ENCODE measurements around the gene GRAMD1A. TPM values are rescaled to one million over a fixed set of nuclear protein-coding genes. Genes with fewer than 3 reads are reported as not detected.

Gene GRAMD1A
- total and polyA plus RNA-seq, 4 experiments from 2014 or later: 16.3 to 221 (median 130) TPM

DNA sequence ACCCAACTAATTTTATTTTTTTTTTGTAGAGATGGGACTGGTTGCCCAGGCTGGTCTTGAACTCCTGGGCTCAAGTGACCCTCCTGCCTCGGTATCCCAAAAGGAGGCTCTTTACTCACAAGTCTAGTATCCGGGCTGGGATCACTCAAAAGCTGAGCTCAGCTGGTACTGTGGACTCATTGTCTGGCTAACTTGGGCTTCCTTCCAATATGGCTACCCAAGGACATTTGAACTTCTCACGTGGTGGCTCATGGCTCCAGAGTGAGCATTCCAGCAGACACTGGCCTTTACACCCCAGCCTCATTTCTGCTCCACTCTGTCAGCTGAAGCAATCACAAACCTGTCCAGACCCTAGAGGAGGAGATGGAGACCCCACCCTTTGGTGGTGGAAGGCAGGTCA lies 70.3 kb downstream of the GRAMD1A start:
- Mint-ChIP-seq H3K4me1 (peaks cover 4 to 10% (median 6%) of the 10 kb centered on the region in 4 donors), H3K27ac (no peak overlapping the region), H3K36me3 (peaks cover 0 to 4% of the 10 kb centered on the region in 2 donors), H3K4me3 (no peak overlapping the region), H3K27me3 (peaks cover 2 to 3% of the 10 kb centered on the region in 2 donors), H3K9me3 (peaks cover 0 to 9% (median 5%) of the 10 kb centered on the region in 8 donors)
- Histone ChIP-seq H3K4me1 (ENCODE audit: insufficient read depth, low read length) (peaks cover 6% of the 10 kb centered on the region), H3K36me3 (ENCODE audit: insufficient read depth, low read length) (no peaks in the 10 kb centered on the region), H3K4me3 (ENCODE audit: low read length in 2 of 2) (no peak overlapping the region), H3K9me3 (ENCODE audit: control insufficient read depth in 1 of 2, low read length in 2 of 2) (peaks cover 0 to 3% of the 10 kb centered on the region in 2 donors), H3K27me3 (ENCODE audit: insufficient read depth, low read length) (no peaks in the 10 kb centered on the region), H3K27ac (ENCODE audit: low read depth, low read length) (no peak overlapping the region)
- CTCF ChIA-PET (ENCODE audit: partially characterized antibody): interaction anchor here (1.0 to 2.1 kb wide), 5 partner anchors 22 to 282 kb away, joined by 3 to 5 read pairs (median 4); no protein-coding TSS in a partner anchor
- intact Hi-C loops (cut with micrococcal nuclease): no loop called here
- POLR2A ChIA-PET (ENCODE audit: partially characterized antibody): no interaction called here
- DNase-seq: no peak

GRCh38 chr19:35073516-35073915 lies 73.4 kb downstream of the GRAMD1A start:
- Mint-ChIP-seq H3K27me3 (peaks cover 6% of the 10 kb centered on the region in 2 donors), H3K4me3 (no peak overlapping the region), H3K36me3 (peaks cover 0 to 4% of the 10 kb centered on the region in 2 donors), H3K9me3 (peaks cover 0 to 9% (median 5%) of the 10 kb centered on the region in 8 donors), H3K4me1 (peaks cover 0 to 1% (median 0%) of the 10 kb centered on the region in 4 donors), H3K27ac (no peak overlapping the region)
- Histone ChIP-seq H3K27ac (ENCODE audit: low read depth, low read length) (no peak overlapping the region), H3K4me3 (ENCODE audit: low read length in 2 of 2) (no peak overlapping the region), H3K36me3 (ENCODE audit: insufficient read depth, low read length) (no peaks in the 10 kb centered on the region), H3K9me3 (ENCODE audit: control insufficient read depth in 1 of 2, low read length in 2 of 2) (peaks cover 0 to 3% of the 10 kb centered on the region in 2 donors), H3K4me1 (ENCODE audit: insufficient read depth, low read length) (no peaks in the 10 kb centered on the region), H3K27me3 (ENCODE audit: insufficient read depth, low read length) (no peaks in the 10 kb centered on the region)
- DNase-seq: no peak
- CTCF ChIA-PET (ENCODE audit: partially characterized antibody): no interaction called here
- intact Hi-C loops (cut with micrococcal nuclease): no loop called here
- POLR2A ChIA-PET (ENCODE audit: partially characterized antibody): no interaction called here

DNA sequence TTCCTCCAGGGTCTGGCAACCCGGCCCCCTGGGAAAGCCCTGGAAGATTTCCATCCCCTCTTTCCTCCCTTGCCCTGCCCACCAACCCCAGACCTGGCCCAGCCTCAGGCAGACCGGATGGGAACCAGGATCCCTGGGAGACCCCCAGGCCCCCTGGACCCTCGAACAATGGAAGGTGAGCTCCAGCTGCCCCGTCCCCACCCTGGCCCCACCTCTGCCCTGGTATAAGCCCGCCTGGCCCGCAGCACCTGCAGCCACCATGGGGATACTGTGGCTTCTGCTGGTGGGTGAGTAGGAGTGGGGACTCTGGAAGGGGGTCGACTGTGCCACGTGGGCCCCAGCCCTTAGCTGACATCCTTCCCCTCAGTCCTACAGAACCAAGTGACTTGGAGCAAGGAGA lies 73.8 kb downstream of the GRAMD1A start:
- peaks cover 0 to 4% of the 10 kb centered on the region in 2 donors for H3K36me3 Mint-ChIP-seq
- peaks cover 0 to 9% (median 5%) of the 10 kb centered on the region in 8 donors for H3K9me3 Mint-ChIP-seq
- CTCF ChIA-PET (ENCODE audit: partially characterized antibody): no interaction called here
- intact Hi-C loops (cut with micrococcal nuclease): no loop called here
- no peak for DNase-seq
- peaks cover 6% of the 10 kb centered on the region in 2 donors for H3K27me3 Mint-ChIP-seq
- Histone ChIP-seq H3K27ac (ENCODE audit: low read depth, low read length) (no peak overlapping the region), H3K9me3 (ENCODE audit: control insufficient read depth in 1 of 2, low read length in 2 of 2) (peaks cover 0 to 3% of the 10 kb centered on the region in 2 donors), H3K4me1 (ENCODE audit: insufficient read depth, low read length) (no peaks in the 10 kb centered on the region), H3K27me3 (ENCODE audit: insufficient read depth, low read length) (no peaks in the 10 kb centered on the region), H3K36me3 (ENCODE audit: insufficient read depth, low read length) (no peaks in the 10 kb centered on the region), H3K4me3 (ENCODE audit: low read length in 2 of 2) (no peak overlapping the region)
- no peak overlapping the region for H3K27ac Mint-ChIP-seq
- POLR2A ChIA-PET (ENCODE audit: partially characterized antibody): no interaction called here
- H3K4me3 Mint-ChIP-seq: no peak overlapping the region
- peaks cover 0 to 2% (median under 1%) of the 10 kb centered on the region in 4 donors for H3K4me1 Mint-ChIP-seq

- H3K27me3 Mint-ChIP-seq: peaks cover 6% of the 10 kb centered on the region in 2 donors
- Histone ChIP-seq H3K4me3 (ENCODE audit: low read length in 2 of 2) (no peak overlapping the region), H3K4me1 (ENCODE audit: insufficient read depth, low read length) (no peaks in the 10 kb centered on the region), H3K9me3 (ENCODE audit: control insufficient read depth in 1 of 2, low read length in 2 of 2) (peaks cover 0 to 3% of the 10 kb centered on the region in 2 donors), H3K27ac (ENCODE audit: low read depth, low read length) (no peak overlapping the region), H3K27me3 (ENCODE audit: insufficient read depth, low read length) (no peaks in the 10 kb centered on the region), H3K36me3 (ENCODE audit: insufficient read depth, low read length) (no peaks in the 10 kb centered on the region)
- intact Hi-C loops (cut with micrococcal nuclease): no loop called here
- POLR2A ChIA-PET (ENCODE audit: partially characterized antibody): no interaction called here
- peaks cover 0 to 9% (median 5%) of the 10 kb centered on the region in 8 donors for H3K9me3 Mint-ChIP-seq
- peaks cover 0 to 4% of the 10 kb centered on the region in 2 donors for H3K36me3 Mint-ChIP-seq
- no peak overlapping the region for H3K4me3 Mint-ChIP-seq
- CTCF ChIA-PET (ENCODE audit: partially characterized antibody): no interaction called here
- no peak overlapping the region for H3K27ac Mint-ChIP-seq
- peaks cover 0 to 2% (median under 1%) of the 10 kb centered on the region in 4 donors for H3K4me1 Mint-ChIP-seq
- DNase-seq: no peak
These were observed 74.5 kb downstream of the GRAMD1A start for GRCh38 chr19:35074426-35075201.

DNA sequence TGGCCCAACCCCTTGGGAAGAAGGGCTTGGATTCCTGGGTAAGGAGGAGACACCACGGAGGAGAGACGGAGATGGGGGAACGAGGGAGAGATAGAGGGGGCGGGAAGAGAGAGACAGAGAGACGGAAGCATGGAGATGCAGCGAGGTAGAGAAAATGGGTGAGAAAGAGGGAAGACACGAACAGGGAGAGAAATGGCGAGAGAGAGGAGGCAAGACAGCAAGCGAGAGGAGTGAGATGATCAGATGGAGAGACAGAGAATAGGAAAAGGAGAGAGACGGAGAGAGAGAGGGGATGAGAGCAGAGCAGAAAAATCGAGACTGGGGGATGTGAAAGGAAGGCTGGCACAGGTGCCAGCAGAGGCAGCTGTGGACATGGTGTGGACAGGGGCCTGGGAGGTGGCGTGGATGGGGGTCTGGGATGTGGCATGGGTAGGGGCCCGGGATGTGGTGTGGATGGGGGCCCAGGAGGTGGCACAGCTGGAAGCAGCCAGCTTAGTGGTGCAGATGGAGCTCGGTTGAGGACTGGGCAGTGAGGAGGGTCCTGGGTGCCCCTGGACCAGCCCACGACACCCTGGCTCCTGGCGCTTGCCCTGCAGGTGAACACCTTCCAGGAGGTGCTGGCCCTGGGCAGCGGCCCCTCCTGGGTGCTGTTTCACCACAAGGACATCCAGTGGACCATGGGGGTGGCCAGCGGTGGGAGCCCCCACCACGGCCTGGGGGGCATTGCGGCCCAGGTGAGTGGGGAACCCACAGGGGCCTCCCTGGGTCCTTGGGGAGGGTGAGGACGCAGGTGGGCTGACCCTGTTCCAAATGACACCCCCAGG lies 75.3 kb downstream of the GRAMD1A start:
- H3K9me3 ChIP-seq (ENCODE audit: control insufficient read depth in 1 of 2, low read length in 2 of 2): no peaks in the 10 kb centered on the region
- Mint-ChIP-seq H3K27ac (no peak overlapping the region), H3K9me3 (peaks cover 0 to 7% (median 3%) of the 10 kb centered on the region in 8 donors), H3K27me3 (peaks cover 6% of the 10 kb centered on the region in 2 donors), H3K4me1 (peaks cover 0 to 2% (median under 1%) of the 10 kb centered on the region in 4 donors), H3K36me3 (peaks cover 0 to 4% of the 10 kb centered on the region in 2 donors), H3K4me3 (no peak overlapping the region)
- H3K36me3 ChIP-seq (ENCODE audit: insufficient read depth, low read length): no peaks in the 10 kb centered on the region
- CTCF ChIA-PET (ENCODE audit: partially characterized antibody): no interaction called here
- POLR2A ChIA-PET (ENCODE audit: partially characterized antibody): no interaction called here
- no peak overlapping the region for H3K4me3 ChIP-seq (ENCODE audit: low read length in 2 of 2)
- intact Hi-C loops (cut with micrococcal nuclease): no loop called here
- H3K27me3 ChIP-seq (ENCODE audit: insufficient read depth, low read length): no peaks in the 10 kb centered on the region
- DNase-seq: no peak
- no peaks in the 10 kb centered on the region for H3K4me1 ChIP-seq (ENCODE audit: insufficient read depth, low read length)
- no peak overlapping the region for H3K27ac ChIP-seq (ENCODE audit: low read depth, low read length)

DNA sequence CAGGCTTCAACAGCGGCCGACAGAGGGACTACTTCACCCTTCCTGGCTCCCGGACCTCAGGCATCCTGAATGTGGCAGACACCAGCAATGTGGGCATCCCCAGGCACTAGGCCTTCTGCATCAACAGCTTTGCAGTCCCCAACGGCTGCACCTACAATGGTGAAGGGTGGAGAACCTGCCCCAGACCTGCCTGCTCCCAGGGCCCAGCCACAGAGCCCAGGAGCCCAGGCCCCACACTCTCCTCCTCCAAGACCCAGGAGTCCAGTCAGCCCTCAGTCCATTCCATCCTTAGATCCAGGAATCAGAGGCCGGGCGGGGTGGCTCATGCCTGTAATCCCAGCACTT lies 75.9 kb downstream of the GRAMD1A start:
- no peaks in the 10 kb centered on the region for H3K36me3 ChIP-seq (ENCODE audit: insufficient read depth, low read length)
- peaks cover 0 to 2% (median under 1%) of the 10 kb centered on the region in 4 donors for H3K4me1 Mint-ChIP-seq
- H3K4me3 Mint-ChIP-seq: no peak overlapping the region
- H3K4me3 ChIP-seq (ENCODE audit: low read length in 2 of 2): no peak overlapping the region
- no peaks in the 10 kb centered on the region for H3K4me1 ChIP-seq (ENCODE audit: insufficient read depth, low read length)
- intact Hi-C loops (cut with micrococcal nuclease): no loop called here
- no peak for DNase-seq
- no peaks in the 10 kb centered on the region for H3K9me3 ChIP-seq (ENCODE audit: control insufficient read depth in 1 of 2, low read length in 2 of 2)
- ChIA-PET POLR2A (ENCODE audit: partially characterized antibody) (no interaction called here), CTCF (ENCODE audit: partially characterized antibody) (no interaction called here)
- H3K36me3 Mint-ChIP-seq: no peaks in the 10 kb centered on the region
- no peaks in the 10 kb centered on the region for H3K27me3 ChIP-seq (ENCODE audit: insufficient read depth, low read length)
- H3K27me3 Mint-ChIP-seq: peaks cover 6% of the 10 kb centered on the region in 2 donors
- H3K27ac ChIP-seq (ENCODE audit: low read depth, low read length): no peak overlapping the region
- peaks cover 0 to 2% (median 0%) of the 10 kb centered on the region in 8 donors for H3K9me3 Mint-ChIP-seq
- H3K27ac Mint-ChIP-seq: no peak overlapping the region

Data from CD4-positive, alpha-beta memory T cell (primary cell).